ENCODE measurements around the gene ARHGAP20.

ARHGAP20 gene

DNA sequence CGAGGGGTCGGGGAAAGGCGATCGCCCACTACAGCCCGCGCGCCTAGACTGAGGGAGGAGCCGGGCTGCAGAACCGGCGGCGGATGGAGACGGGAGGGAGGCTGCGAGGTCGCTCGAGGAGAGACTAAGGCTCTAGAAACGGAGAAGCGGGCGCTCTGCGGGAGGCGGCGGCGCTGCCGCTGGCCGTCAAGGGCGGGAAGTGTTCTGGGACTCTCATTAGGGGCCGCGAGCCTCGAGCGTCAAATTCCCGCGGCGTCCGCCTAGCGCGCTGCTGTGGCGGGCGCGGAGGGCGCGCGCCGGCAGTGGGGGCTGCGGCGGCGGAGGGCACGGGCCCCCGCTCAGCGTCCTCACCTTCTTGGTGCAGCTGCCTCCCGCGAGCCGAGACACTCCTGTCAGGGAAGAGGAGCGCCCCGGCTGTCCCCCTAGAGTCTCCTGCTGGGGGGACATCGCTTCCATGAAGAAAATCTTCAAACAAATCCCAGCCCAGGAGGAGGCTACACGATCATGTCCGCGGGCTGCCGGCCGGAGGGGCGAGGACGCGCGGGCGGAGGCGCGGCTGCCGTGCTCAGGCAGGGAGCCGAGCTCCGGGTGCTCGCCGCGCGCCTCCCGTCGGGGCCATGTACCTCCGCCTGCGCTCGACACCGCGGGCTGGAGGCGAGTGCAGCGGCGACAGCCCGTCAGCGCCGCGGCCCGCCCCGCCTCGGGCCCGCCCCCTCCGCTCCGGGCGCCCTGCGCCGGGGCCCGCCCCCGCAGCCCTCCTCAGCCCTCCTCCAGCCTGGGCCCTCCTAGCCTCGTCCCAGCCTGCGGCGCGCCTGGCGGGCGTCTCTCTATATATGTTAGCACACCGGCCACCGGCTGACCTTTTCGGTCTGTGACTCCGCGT lies at the start of gene ARHGAP20:
Gene ARHGAP20 (minus strand): TSS at position 662 of the 883 bp plus-strand sequence. CDS start 206 bp downstream, at position 456.
- DNase-seq (ENCODE audit: low read depth in 1 of 2, low spot score in 1 of 2), result no peak

- DNase-seq (ENCODE audit: low read depth in 1 of 2, low spot score in 1 of 2), result no peak
Measured at GRCh38 chr11:110761991-110762390, 49.8 kb upstream of the ARHGAP20 start.

GRCh38 chr11:110761131-110761530 lies 48.9 kb upstream of the ARHGAP20 start:
- no peak for DNase-seq (ENCODE audit: low read depth in 1 of 2, low spot score in 1 of 2)

GRCh38 chr11:110759972-110760381 lies 47.7 kb upstream of the ARHGAP20 start:
- no peak for DNase-seq (ENCODE audit: low read depth in 1 of 2, low spot score in 1 of 2)

GRCh38 chr11:110757962-110758755 lies 45.9 kb upstream of the ARHGAP20 start:
- no peak for DNase-seq (ENCODE audit: low read depth in 1 of 2, low spot score in 1 of 2)

DNA sequence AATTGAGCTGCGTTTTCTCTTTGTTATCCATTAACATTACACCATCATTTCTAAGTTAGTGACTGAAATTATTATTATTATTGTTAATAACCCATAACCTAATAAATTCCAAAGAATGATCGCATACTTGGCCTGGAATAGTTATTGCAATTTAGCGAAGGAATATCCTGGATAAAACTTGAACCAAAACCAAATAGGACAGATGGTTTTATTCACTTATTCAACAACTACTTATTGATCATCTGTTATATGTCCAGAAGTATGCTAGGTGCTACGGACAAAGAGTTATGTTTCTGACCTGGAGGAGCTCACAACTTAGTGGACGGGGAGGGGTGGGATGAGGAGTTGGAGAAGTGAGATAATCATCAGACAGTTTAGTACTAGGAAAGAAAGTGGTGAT lies 44.8 kb upstream of the ARHGAP20 start:
- DNase-seq (ENCODE audit: low read depth in 1 of 2, low spot score in 1 of 2), result no peak

DNA sequence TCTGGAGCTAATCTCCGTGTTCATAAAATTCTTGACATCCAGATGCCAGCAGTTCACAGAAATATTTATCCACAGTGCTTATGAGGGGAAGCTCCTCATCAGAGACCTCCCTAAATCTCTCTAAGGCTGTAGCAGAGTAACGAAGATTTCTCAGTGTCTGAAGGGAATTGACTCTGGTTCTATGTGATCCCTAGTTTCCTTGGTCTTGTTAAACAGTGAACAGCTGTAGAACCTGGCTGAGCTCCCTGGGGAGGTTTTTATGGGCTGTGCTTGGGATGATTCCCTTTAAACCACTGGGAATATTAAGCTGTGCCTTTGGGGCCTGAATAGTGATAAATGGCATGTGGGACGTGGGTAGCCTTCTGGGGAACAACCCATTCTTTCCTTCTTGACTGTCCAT lies 43.7 kb upstream of the ARHGAP20 start:
- DNase-seq (ENCODE audit: low read depth in 1 of 2, low spot score in 1 of 2), result no peak

DNA sequence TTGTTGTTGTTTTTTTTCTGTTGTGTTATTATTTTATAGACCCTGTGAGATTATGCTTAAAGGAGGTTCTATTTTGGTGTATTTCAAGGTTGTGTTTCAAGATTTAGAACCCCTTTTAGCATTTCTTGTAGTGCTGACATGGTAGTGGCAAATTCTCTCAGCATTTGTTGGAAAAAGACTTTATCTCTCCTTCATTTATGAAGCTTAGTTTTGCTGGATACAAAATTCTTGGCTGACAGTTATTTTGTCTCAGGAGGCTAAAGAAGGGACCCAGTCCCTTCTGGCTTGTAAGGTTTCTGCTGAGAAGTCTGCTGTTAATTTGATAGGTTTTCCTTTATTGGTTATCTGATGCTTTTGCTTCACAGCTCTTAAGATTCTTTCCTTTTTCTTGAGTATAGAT lies 40.7 kb upstream of the ARHGAP20 start:
- DNase-seq (ENCODE audit: low read depth in 1 of 2, low spot score in 1 of 2), result no peak

GRCh38 chr11:110750100-110750499 lies 37.9 kb upstream of the ARHGAP20 start:
- no peak for DNase-seq (ENCODE audit: low read depth in 1 of 2, low spot score in 1 of 2)

GRCh38 chr11:110747531-110747930 lies 35.3 kb upstream of the ARHGAP20 start:
- DNase-seq (ENCODE audit: low read depth in 1 of 2, low spot score in 1 of 2), result no peak

DNA sequence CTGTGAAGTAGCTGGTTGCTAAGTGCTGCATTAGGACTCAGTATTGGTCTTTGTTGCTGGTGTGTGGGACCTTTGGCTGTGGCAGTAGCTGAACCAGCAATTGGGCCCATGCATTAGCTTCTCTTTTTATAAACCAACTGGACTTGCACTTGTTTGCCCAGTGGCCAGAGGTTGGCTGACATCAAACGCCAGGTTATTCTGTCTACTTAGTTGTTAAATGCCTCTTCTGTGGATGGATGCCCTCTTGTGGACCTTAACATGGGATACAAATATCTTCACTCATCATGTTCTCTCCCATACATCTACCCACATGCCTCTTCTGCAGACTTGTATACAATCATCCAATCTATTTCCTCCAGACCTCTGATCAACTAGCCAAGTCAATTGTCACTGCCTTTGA lies 26.4 kb upstream of the ARHGAP20 start:
- no peak for DNase-seq (ENCODE audit: low read depth in 1 of 2, low spot score in 1 of 2)

GRCh38 chr11:110737593-110737992 lies 25.4 kb upstream of the ARHGAP20 start:
- DNase-seq (ENCODE audit: low read depth in 1 of 2, low spot score in 1 of 2), result no peak

- DNase-seq (ENCODE audit: low read depth in 1 of 2, low spot score in 1 of 2), result no peak
Measured at GRCh38 chr11:110736171-110736553, 23.9 kb upstream of the ARHGAP20 start.

DNA sequence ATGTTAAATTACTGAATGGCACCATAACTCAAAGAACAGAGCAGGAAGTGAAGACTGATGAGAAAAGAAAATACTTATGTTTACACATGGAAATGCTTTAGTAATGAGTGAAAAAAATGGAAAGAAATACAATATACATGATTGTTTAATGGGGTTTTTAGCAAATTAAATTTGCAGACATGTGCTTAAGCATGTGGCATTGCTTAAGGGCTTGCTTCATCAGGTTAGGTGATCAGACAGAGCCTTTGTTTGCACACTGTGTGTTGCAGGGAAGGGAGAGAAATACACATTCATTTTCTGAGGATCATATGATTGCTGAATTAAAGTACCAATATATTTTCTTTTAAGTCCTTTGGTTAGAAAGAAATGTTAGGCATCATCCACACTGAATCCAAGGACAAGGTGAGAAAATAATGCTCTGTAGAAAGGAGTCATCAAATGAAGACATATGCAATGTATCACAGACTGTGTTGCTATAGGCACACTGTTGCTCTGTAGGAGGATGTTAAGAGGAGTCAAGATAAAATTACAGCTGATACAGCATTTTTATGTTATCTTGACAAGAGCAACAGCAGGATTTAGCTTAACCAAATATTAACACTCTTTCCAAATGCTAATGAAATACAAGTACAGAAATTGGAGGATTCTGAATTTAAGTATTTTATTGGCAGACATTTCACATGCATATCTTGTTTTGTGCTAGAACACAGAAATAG lies 23.4 kb upstream of the ARHGAP20 start:
- no peak for DNase-seq (ENCODE audit: low read depth in 1 of 2, low spot score in 1 of 2)

GRCh38 chr11:110734790-110735189 lies 22.6 kb upstream of the ARHGAP20 start:
- no peak for DNase-seq (ENCODE audit: low read depth in 1 of 2, low spot score in 1 of 2)

DNA sequence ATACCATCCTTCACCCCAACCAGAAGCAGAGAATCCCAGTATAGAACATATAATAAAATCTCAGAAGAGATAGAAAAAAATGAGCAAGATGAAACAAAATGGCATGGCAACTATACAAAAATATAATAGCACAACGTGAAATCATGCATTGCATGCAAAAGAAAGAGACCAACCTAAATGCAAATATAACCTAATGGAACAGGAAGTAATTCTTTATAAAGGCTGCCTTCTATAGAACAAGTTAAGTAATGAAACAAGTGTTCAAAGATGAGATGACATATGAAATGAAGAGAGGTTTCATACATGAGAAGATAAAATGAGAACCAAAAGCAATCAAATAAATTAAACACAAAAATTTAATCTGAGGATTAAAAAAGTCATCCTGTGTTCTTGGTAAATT lies 18.5 kb upstream of the ARHGAP20 start:
- DNase-seq (ENCODE audit: low read depth in 1 of 2, low spot score in 1 of 2), result no peak

DNA sequence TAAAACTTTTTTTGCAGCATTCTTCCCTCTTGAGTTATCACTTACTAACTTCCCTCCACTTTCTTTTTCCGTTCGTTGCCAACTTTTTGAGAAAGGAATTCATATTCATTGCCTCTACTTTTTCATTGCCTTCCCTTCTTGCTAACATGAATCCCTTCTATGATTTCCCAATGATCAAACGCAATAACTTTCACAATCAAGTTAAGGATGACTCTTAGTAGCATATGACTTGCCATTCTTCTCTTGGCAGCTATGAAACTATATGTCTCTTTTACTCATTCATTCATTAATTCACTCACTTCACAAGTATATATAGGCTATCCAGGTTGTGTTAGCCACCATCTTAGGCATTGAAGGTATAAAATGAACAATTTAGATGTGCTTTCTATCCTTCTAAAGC lies 16.6 kb upstream of the ARHGAP20 start:
- no peak for DNase-seq (ENCODE audit: low read depth in 1 of 2, low spot score in 1 of 2)

DNA sequence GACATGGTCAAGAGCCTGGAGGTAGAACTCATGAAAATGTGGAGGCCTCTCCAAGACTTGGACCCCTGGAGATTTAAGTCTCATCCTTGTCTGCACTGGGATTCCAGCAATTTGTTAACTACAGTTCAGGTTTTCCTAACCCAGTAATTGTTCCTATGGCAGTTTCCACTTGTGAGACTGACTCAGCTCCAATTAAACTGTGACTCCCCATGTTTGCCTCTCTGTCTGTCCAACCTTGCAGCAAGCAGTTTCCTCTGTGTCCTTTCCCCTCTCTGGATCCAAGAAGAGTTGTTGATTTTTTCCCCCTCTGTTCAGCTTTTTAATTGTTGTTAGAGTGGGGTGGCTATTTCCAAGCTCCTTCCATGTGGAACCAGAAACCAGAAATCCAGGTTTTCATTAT lies 16.2 kb upstream of the ARHGAP20 start:
- no peak for DNase-seq (ENCODE audit: low read depth in 1 of 2, low spot score in 1 of 2)

GRCh38 chr11:110724358-110724757 lies 12.1 kb upstream of the ARHGAP20 start:
- DNase-seq (ENCODE audit: low read depth in 1 of 2, low spot score in 1 of 2), result no peak

DNA sequence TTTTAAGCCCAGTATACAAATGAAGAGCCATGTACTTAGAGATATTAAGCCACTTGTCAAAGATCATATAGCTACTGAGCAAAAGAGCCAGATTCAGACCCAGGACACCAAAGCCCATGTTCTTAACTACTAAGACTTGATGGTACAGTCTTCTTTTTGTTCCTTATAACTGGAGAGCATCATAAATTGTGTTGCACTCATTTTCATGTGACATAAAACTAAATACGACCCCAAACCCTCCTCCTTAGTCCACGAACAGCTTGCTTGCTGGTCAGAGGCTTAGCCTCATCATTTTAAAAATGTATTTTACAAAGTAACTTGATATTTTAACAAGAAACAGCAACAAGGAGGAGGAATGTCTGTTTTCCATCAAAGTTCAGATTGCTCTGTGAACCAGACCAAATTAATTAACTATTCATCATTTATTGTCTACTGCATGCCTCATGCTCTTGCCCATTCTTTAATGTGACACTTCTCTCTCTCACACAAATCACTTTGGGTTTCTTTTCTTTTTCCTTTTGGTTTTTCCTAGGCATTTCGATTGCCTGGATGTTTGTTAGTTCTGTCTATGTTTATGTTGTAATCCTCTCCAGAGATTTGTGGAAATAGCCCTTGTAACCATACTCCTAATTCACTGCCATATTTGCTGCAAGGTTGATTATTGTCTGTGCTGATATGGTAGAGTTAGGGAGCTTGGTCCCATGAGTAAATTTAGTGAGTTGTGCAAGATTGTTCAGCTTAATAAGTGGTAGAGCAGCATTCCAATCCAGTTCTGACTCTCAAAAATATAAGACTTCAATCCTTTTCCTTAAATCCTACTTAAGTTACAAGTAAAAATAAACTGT lies 8.4 kb upstream of the ARHGAP20 start:
- DNase-seq (ENCODE audit: low read depth in 1 of 2, low spot score in 1 of 2), result no peak

DNA sequence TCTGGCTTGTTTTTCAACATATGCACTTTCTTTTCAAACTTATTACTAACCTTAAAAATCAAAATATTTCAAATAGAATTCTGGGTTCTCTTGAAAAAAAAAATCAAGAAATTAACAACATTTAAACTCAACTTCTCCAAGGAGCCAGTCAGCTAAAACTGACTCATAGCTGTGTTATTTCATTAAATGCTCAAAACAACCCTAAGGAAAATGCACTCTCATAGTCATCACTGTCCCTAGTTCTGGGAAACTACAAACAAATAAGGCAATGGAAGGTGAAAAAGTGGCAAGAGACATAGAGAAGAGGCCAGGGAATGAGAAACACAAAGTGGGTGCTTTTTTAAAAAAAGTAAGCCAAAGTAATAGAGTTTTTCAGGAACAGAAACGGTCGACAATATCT lies 4.1 kb upstream of the ARHGAP20 start:
- no peak for DNase-seq (ENCODE audit: low read depth in 1 of 2, low spot score in 1 of 2)

Data from activated CD4-positive, alpha-beta T cell treated with anti-CD3 and anti-CD28 coated beads, Interleukin-2, amount 50 U/mL, for 24 hours (primary cell).